ENCODE results near the gene PRDM10.
"Not testable (repeated sequence)": the region's sequence is repeated elsewhere in the genome, so short reads cannot be mapped to it uniquely, and the experiment has no call there.

Gene PRDM10

DNA sequence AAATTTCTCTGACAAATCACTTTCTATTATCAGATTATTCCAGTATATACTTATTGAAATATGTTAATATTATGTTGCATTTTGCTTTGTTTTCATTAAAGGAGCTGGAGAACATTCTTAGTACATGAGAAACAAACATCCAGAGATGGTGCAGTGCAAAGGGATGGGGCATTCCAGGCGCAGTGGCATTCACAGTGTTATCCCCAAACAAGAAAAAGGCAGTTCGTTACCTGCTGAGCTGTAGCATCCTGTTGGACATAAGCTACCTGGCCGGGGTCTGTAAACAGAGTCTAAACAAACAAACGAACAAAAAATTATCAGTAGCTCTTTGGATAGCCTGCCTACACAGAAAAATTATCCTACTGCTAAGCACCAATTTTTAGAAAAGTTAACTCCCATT lies 47.4 kb downstream of the PRDM10 start:
- Histone ChIP-seq H3K9me3 (ENCODE audit: control insufficient read depth, low read length) (no peaks in the 10 kb centered on the region), H3K9ac (ENCODE audit: low read length) (no peak overlapping the region), H3K4me3 (ENCODE audit: low read length) (no peak overlapping the region), H3K36me3 (ENCODE audit: control insufficient read depth, insufficient read depth, low read length, severe bottlenecking) (peaks cover 5% of the 10 kb centered on the region), H3K27me3 (replicated peaks; ENCODE audit: control insufficient read depth, insufficient read depth, low read length) (no peaks in the 10 kb centered on the region), H3K4me1 (ENCODE audit: control insufficient read depth, insufficient read depth, low read length) (peaks cover 9% of the 10 kb centered on the region)
- DNase-seq (ENCODE audit: low read depth): no peak

DNA sequence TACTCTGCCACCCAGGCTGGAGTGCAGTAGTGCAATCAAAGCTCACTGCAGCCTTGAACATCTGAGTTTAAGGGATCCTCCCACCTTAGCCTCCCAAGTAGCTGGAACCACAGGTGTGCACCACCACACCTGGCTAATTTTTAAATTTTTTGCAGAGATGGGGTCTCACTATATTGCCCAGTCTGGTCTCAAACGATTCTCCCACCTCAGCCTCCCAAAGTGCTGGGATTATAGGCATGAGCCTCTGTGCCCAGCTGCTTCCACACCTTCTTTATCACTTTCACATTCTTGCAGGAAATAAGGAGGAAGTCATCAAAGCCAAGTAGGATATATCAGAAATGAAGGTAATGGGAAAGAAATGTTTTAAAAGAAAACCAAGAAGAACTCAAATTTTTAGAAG lies 47.9 kb downstream of the PRDM10 start:
- H3K27me3 ChIP-seq (replicated peaks; ENCODE audit: control insufficient read depth, insufficient read depth, low read length); H3K36me3 ChIP-seq (ENCODE audit: control insufficient read depth, insufficient read depth, low read length, severe bottlenecking); H3K9me3 ChIP-seq (ENCODE audit: control insufficient read depth, low read length); H3K4me1 ChIP-seq (ENCODE audit: control insufficient read depth, insufficient read depth, low read length); DNase-seq (ENCODE audit: low read depth); H3K4me3 ChIP-seq (ENCODE audit: low read length); H3K9ac ChIP-seq (ENCODE audit: low read length): not testable (repeated sequence)

DNA sequence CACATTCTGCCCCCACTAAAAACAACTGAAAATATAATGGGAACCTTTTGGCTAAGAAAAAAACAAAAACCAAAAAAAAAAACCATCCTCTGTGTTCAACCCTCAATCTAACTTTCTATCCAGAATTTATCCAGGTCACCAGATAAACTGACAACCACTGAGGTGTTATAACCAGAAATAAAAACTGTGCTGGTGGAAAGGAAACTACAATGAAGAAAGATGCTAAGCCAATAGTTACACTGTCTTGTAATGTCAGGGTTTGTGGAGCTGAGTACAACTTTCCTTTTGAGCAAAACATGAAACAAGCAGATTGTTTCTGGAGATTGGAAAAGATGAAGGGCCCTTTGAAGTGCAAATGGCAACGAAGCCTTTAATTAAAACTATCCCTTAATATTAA lies 50.8 kb downstream of the PRDM10 start:
- Histone ChIP-seq H3K9me3 (ENCODE audit: control insufficient read depth, low read length) (no peaks in the 10 kb centered on the region), H3K36me3 (ENCODE audit: control insufficient read depth, insufficient read depth, low read length, severe bottlenecking) (peaks cover 4% of the 10 kb centered on the region), H3K27me3 (replicated peaks; ENCODE audit: control insufficient read depth, insufficient read depth, low read length) (no peaks in the 10 kb centered on the region), H3K4me3 (ENCODE audit: low read length) (no peak overlapping the region), H3K4me1 (ENCODE audit: control insufficient read depth, insufficient read depth, low read length) (peaks cover 5% of the 10 kb centered on the region), H3K9ac (ENCODE audit: low read length) (no peak overlapping the region)
- no peak for DNase-seq (ENCODE audit: low read depth)

DNA sequence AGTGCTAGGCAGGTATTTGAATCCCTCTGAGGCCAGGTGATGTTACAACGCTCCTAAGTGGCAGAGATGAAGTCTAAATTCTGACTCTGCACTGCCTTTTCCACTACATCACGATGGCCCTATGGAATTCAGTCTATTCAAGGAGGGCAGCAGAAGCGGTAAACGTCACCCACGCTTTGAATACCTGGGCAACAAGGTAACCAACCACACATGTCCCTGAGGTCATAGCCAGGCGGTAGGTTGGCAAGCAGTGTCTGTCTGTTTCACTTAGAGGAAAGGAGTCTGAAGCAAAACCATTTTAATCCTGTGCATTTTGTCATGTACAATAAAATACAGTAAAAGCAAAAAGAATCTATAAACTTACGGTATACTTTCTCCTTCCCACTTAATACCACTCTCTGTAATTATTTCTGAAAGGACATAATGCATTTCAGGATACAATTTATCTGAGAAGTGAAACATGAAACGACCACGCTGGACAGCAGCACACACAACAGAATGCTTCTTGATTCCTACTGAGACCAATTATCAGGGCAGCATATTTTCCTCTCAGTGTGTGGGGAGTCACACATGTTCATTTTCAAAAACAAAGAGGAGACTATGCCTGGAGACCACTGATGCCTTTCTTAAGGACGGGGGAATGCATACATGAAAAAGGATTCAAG lies 51.3 kb downstream of the PRDM10 start:
- DNase-seq (ENCODE audit: low read depth): no peak
- Histone ChIP-seq H3K4me3 (ENCODE audit: low read length) (no peak overlapping the region), H3K27me3 (replicated peaks; ENCODE audit: control insufficient read depth, insufficient read depth, low read length) (no peaks in the 10 kb centered on the region), H3K36me3 (ENCODE audit: control insufficient read depth, insufficient read depth, low read length, severe bottlenecking) (peaks cover 7% of the 10 kb centered on the region), H3K4me1 (ENCODE audit: control insufficient read depth, insufficient read depth, low read length) (peaks cover 5% of the 10 kb centered on the region), H3K9ac (ENCODE audit: low read length) (no peak overlapping the region), H3K9me3 (ENCODE audit: control insufficient read depth, low read length) (no peaks in the 10 kb centered on the region)

DNA sequence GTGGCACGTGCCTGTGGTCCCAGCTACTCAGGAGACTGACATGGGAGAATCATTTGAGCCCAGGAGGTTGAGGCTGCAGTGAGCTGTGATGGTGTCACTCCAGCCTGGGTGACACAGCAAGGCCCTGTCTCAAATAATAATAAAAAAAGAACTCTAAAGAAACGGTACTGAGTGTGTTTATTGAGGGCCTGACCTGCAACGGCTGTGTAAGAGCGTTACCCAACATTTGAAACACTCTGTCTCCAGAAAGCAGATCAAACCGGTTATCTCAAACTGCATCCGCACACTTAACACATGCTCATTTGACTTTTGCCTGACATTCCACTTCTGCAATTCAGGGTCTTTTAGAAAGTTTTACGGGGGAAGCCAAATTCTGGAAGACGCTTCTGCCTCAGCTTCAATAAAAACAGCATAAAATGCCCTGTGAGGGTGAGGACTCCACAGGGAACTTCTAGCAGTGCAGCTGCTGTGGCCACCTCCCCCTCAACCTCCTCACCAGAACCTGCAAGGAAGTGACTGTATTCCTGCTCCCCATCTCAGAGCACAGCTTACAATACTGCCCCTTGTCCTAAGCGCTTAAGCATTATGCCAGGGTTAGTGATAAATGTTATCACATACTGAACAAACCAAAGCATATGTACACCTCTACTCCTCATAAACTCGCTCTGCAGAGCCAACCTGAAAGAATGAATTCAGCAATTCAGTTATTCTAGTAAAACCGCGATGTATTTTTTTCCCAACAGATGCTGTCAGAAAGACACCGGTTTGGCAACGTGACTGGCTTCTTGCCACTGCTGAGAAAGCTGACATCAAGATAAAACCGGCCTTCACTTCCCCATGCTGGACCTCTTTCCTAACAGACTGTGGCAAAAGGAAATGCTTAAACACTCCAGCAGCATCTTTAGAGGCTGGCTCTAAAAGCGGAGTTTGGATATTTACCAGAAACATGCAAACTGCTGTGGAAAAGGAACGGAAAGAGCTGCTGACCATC lies 52.2 kb downstream of the PRDM10 start:
- Histone ChIP-seq H3K9me3 (ENCODE audit: control insufficient read depth, low read length) (no peaks in the 10 kb centered on the region), H3K36me3 (ENCODE audit: control insufficient read depth, insufficient read depth, low read length, severe bottlenecking) (peaks cover 11% of the 10 kb centered on the region), H3K4me1 (ENCODE audit: control insufficient read depth, insufficient read depth, low read length) (peaks cover 5% of the 10 kb centered on the region), H3K4me3 (ENCODE audit: low read length) (no peak overlapping the region), H3K9ac (ENCODE audit: low read length) (no peak overlapping the region), H3K27me3 (replicated peaks; ENCODE audit: control insufficient read depth, insufficient read depth, low read length) (no peaks in the 10 kb centered on the region)
- no peak for DNase-seq (ENCODE audit: low read depth)

DNA sequence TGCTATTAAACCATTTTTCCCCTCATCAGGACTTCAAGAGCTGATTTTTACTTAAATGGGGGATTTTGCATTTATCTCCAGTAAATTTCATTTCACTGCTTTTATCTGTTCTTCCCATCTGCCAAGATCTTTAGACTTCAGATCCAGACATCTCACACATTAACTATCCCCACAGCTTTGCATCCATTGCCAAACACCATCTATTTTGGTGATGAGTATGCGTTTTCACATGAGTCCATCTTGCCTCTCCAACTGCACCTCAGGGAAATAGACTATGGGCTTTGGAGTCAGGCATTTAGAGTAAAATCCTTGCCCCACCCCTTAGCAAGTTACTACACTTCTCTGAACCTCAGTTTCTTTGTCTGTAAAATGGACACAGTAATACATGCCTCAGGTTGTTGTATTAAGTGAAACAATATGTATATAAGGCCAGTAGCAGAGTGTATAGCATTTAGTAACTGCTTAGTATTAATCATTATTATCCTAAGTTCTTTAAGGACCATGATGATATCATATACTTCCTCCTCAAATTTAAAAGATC lies 53.6 kb downstream of the PRDM10 start:
- H3K4me1 ChIP-seq (ENCODE audit: control insufficient read depth, insufficient read depth, low read length): peaks cover 5% of the 10 kb centered on the region
- no peak for DNase-seq (ENCODE audit: low read depth)
- no peak overlapping the region for H3K4me3 ChIP-seq (ENCODE audit: low read length)
- no peaks in the 10 kb centered on the region for H3K27me3 ChIP-seq (replicated peaks; ENCODE audit: control insufficient read depth, insufficient read depth, low read length)
- H3K36me3 ChIP-seq (ENCODE audit: control insufficient read depth, insufficient read depth, low read length, severe bottlenecking): peaks cover 12% of the 10 kb centered on the region
- no peaks in the 10 kb centered on the region for H3K9me3 ChIP-seq (ENCODE audit: control insufficient read depth, low read length)
- no peak overlapping the region for H3K9ac ChIP-seq (ENCODE audit: low read length)

DNA sequence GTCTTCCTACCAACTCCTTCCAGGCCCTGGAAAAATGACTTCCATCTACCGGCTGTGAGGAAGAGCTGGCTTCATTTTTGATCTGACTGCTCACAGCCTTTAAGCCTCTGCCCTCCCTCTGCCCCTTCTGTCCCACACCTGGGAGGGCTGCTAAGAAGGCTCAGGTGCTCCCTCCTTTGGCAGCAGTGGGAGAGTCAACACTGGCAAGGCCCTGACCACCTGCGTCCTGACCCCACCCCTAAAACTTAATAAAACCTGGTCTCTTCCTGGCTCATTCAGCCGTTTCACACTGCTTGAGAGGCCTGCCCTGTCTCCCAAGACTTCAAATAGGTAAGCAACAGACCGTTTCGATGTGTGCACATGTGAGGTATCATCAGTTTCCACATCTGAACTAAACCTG lies 55.2 kb downstream of the PRDM10 start:
- DNase-seq (ENCODE audit: low read depth): no peak
- Histone ChIP-seq H3K36me3 (ENCODE audit: control insufficient read depth, insufficient read depth, low read length, severe bottlenecking) (peaks cover 13% of the 10 kb centered on the region), H3K4me1 (ENCODE audit: control insufficient read depth, insufficient read depth, low read length) (peaks cover 5% of the 10 kb centered on the region), H3K9me3 (ENCODE audit: control insufficient read depth, low read length) (no peaks in the 10 kb centered on the region), H3K4me3 (ENCODE audit: low read length) (no peak overlapping the region), H3K9ac (ENCODE audit: low read length) (no peak overlapping the region), H3K27me3 (replicated peaks; ENCODE audit: control insufficient read depth, insufficient read depth, low read length) (no peaks in the 10 kb centered on the region)

DNA sequence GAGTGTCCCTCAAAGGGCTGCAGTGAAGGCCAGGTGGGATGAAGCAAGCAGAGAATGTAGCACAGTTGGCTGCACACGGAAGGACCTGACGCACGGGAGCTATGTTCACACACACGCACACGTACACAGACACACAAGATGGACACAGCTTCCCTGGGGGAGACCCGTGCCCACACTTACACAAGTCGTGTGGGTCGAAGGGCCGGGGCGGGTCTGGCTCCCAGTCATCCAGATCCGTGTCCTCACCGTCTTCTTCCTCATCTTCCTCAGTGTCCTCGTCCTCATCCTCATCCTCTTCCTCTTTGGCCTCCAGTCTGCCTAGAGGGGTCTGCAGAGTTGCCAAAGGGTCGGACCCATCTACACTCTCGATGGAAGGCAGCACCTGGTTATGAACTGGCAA lies 55.7 kb downstream of the PRDM10 start:
- Histone ChIP-seq H3K9ac (ENCODE audit: low read length) (no peak overlapping the region), H3K4me1 (ENCODE audit: control insufficient read depth, insufficient read depth, low read length) (peaks cover 5% of the 10 kb centered on the region), H3K36me3 (ENCODE audit: control insufficient read depth, insufficient read depth, low read length, severe bottlenecking) (peaks cover 18% of the 10 kb centered on the region), H3K27me3 (replicated peaks; ENCODE audit: control insufficient read depth, insufficient read depth, low read length) (no peaks in the 10 kb centered on the region), H3K9me3 (ENCODE audit: control insufficient read depth, low read length) (no peaks in the 10 kb centered on the region), H3K4me3 (ENCODE audit: low read length) (no peak overlapping the region)
- DNase-seq (ENCODE audit: low read depth): no peak

DNA sequence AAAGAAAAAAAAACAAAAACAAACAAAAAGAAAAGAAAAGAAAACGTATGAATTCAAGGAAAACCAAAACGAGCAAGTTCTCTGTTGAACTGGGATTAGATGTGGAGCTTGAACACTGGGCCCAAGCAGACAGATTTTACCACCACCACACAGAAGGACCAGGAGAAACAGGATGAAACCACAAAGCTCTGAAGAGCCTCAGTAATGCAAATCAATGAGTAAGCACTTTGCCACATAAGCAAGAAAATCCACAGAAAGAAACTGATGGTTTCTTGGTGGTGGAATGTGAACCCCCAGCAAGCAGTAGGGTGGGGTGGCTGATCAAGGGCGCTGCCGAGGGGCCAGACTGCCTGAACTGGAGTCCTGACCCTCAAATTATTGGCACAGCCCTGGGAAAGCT lies 56.4 kb downstream of the PRDM10 start:
- H3K9ac ChIP-seq (ENCODE audit: low read length): no peak overlapping the region
- DNase-seq (ENCODE audit: low read depth): no peak
- no peaks in the 10 kb centered on the region for H3K9me3 ChIP-seq (ENCODE audit: control insufficient read depth, low read length)
- peaks cover 5% of the 10 kb centered on the region for H3K4me1 ChIP-seq (ENCODE audit: control insufficient read depth, insufficient read depth, low read length)
- H3K4me3 ChIP-seq (ENCODE audit: low read length): no peak overlapping the region
- H3K36me3 ChIP-seq (ENCODE audit: control insufficient read depth, insufficient read depth, low read length, severe bottlenecking): peaks cover 25% of the 10 kb centered on the region
- H3K27me3 ChIP-seq (replicated peaks; ENCODE audit: control insufficient read depth, insufficient read depth, low read length): no peaks in the 10 kb centered on the region

DNA sequence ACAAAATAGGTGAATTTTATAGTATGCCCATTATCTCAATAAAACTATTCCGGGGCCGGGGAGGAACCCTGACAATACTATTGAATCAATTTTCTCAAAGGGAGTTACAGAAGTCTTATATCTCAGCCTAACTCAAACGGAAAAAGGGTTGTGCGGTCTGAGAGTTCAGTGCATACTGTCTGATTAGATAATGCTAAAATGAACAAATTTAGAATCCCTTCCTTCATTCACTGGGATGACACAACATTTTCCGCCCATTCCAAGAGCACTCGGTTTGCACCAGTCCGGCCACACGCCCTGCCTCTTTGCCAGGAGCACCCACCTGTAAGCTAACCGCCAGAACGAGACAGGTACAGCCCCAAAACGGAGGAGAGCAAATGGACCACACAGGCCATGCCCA lies 57.3 kb downstream of the PRDM10 start:
- no peak overlapping the region for H3K4me3 ChIP-seq (ENCODE audit: low read length)
- H3K9ac ChIP-seq (ENCODE audit: low read length): no peak overlapping the region
- no peaks in the 10 kb centered on the region for H3K4me1 ChIP-seq (ENCODE audit: control insufficient read depth, insufficient read depth, low read length)
- H3K36me3 ChIP-seq (ENCODE audit: control insufficient read depth, insufficient read depth, low read length, severe bottlenecking): peaks cover 25% of the 10 kb centered on the region
- H3K27me3 ChIP-seq (replicated peaks; ENCODE audit: control insufficient read depth, insufficient read depth, low read length): no peaks in the 10 kb centered on the region
- H3K9me3 ChIP-seq (ENCODE audit: control insufficient read depth, low read length): no peaks in the 10 kb centered on the region
- no peak for DNase-seq (ENCODE audit: low read depth)

DNA sequence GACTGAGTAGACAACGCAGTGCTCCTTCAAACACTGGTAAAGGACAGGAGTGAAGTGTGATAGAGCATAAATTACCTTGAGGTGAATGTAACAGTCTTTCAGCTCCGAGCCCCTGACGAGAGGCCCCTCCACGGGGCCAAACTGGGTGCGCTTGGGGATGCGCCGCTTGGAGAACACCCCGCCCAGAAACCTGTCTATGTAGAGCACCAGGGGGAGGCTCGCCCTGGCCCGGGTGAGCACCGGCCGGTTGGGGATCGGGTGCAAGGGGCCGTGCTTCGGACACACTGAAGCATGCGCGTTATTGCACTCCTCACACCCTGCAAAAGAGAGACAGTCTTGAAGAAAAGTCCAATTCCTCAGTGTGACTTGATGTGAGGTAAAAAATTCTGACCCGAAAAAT lies 57.9 kb downstream of the PRDM10 start:
- H3K4me3 ChIP-seq (ENCODE audit: low read length): no peak overlapping the region
- no peak for DNase-seq (ENCODE audit: low read depth)
- H3K4me1 ChIP-seq (ENCODE audit: control insufficient read depth, insufficient read depth, low read length): no peaks in the 10 kb centered on the region
- H3K36me3 ChIP-seq (ENCODE audit: control insufficient read depth, insufficient read depth, low read length, severe bottlenecking): peaks cover 25% of the 10 kb centered on the region
- H3K9me3 ChIP-seq (ENCODE audit: control insufficient read depth, low read length): no peaks in the 10 kb centered on the region
- H3K27me3 ChIP-seq (replicated peaks; ENCODE audit: control insufficient read depth, insufficient read depth, low read length): no peaks in the 10 kb centered on the region
- H3K9ac ChIP-seq (ENCODE audit: low read length): no peak overlapping the region

Measured in adipocyte (in vitro differentiated cells).